HT1080 (cell line): Measurements from ENCODE around the gene SRPRA. TPM values are rescaled to one million over a fixed set of nuclear protein-coding genes. Genes with fewer than 3 reads are reported as not detected.

Source experiments
- DNase-seq: peaks from one replicate; pipeline ENCODE4 v3.0.0-alpha.2; 2015; ENCODE audit warnings: low read depth
- small RNA-seq: library from RNA; depleted of rRNA; stranded (forward); fragments of <200 nt; gene quantifications from one replicate; pipeline ENCODE3, GENCODE V24; 2014
- total RNA-seq: library from RNA; depleted of rRNA; stranded (reverse); fragments of >200 nt; shearing (Covaris generic); gene quantifications from 2 replicates; pipeline ENCODE4 v1.2.3, GENCODE V29; 2014; rRNA removed

SRPRA gene
- total RNA-seq, 1 experiment from 2014 or later, result 179 TPM

GRCh38 chr11:126231725-126232459, 36.8 kb downstream of the SRPRA start:
- DNase-seq, result no peak

GRCh38 chr11:126229858-126230540, 38.7 kb downstream of the SRPRA start:
- DNase-seq, result no peak

- no peak for DNase-seq
Observed at GRCh38 chr11:126226334-126227084, 42.2 kb downstream of the SRPRA start.

GRCh38 chr11:126225295-126225665, 43.4 kb downstream of the SRPRA start:
- no peak for DNase-seq

GRCh38 chr11:126224647-126225294, 43.9 kb downstream of the SRPRA start:
- no peak for DNase-seq

GRCh38 chr11:126219547-126219946, 49.1 kb downstream of the SRPRA start:
- no peak for DNase-seq

GRCh38 chr11:126217491-126217890, 51.2 kb downstream of the SRPRA start:
- DNase-seq, result no peak

- no peak for DNase-seq
Observed at GRCh38 chr11:126216526-126217305, 52.0 kb downstream of the SRPRA start.

GRCh38 chr11:126214841-126215240, 53.9 kb downstream of the SRPRA start:
- no peak for DNase-seq

- no peak for DNase-seq
Observed at GRCh38 chr11:126214441-126214840, 54.3 kb downstream of the SRPRA start.

Small RNAs within 50 kb of the gene (small RNA-seq; reads per million reads assigned to genes)
- gene RN7SL351P, result not detected
- gene RNU4-86P, result not detected

Other genes starting within 250 kb of the SRPRA start
- 1.7 and 1.9 TPM in 2 replicates for gene CDON, start 206.0 kb downstream of the SRPRA start, total RNA-seq
- 25.8 and 30.0 TPM in 2 replicates for gene RPUSD4, start 57.2 kb downstream of the SRPRA start, total RNA-seq
- 25.9 and 26.5 TPM in 2 replicates for gene FAM118B, start 57.1 kb downstream of the SRPRA start, total RNA-seq
- gene FOXRED1, start 259 bp upstream of the SRPRA start, total RNA-seq, result 43.1 and 49.2 TPM in 2 replicates
- gene TIRAP, start 14.2 kb upstream of the SRPRA start, total RNA-seq, result 3.3 and 3.6 TPM in 2 replicates
- 29.3 and 37.4 TPM in 2 replicates for gene DCPS, start 35.2 kb upstream of the SRPRA start, total RNA-seq
- 34.7 and 45.9 TPM in 2 replicates for gene ST3GAL4, start 86.8 kb upstream of the SRPRA start, total RNA-seq